Natural killer cell (primary cell): ENCODE measurements around the gene MGAT5B. TPM values are rescaled to one million over a fixed set of nuclear protein-coding genes. Genes with fewer than 3 reads are reported as not detected.

Source experiments
- ATAC-seq, 3 donors: fragments of 150-1000 bp in 2 of 3; fragments of 200-7000 bp in 1 of 3; cut with Tn5 transposase; 1 replicate in 1 of 3; 2 replicates in 2 of 3; pipeline ENCODE4 v1.10.0; 2021; ENCODE audit warnings: mild to moderate bottlenecking in 2 of 3, moderate library complexity in 2 of 3
- DNase-seq, 2 donors: peaks; one replicate each; pipeline versions ENCODE4 v3.0.0 to v3.0.0-alpha.2; 2013 to 2021; ENCODE audit warnings: mixed read lengths in 1 of 2
- H3K27ac ChIP-seq: one replicate; pipeline ENCODE4 v1.5.1; 2013; ENCODE audit warnings: mild to moderate bottlenecking, low read length
- H3K27me3 ChIP-seq: one replicate; pipeline ENCODE4 v1.6.1; 2013; ENCODE audit warnings: low read length; ENCODE audit not compliant: control insufficient read depth, insufficient read depth
- H3K36me3 ChIP-seq: one replicate; pipeline ENCODE4 v1.6.1; 2013; ENCODE audit warnings: low read length; ENCODE audit not compliant: control insufficient read depth, insufficient read depth
- H3K4me1 ChIP-seq: one replicate; pipeline ENCODE4 v1.6.1; 2013; ENCODE audit warnings: low read length; ENCODE audit not compliant: control insufficient read depth, insufficient read depth
- H3K4me3 ChIP-seq: one replicate; pipeline ENCODE4 v1.5.1; 2013; ENCODE audit warnings: low read length
- H3K9me3 ChIP-seq: one replicate; pipeline ENCODE4 v1.6.1; 2013; ENCODE audit warnings: low read length; ENCODE audit not compliant: control insufficient read depth, insufficient read depth
- H3K27ac Mint-ChIP-seq, 2 donors: one replicate each; pipeline ENCODE4 v1.8.0; 2022; ENCODE audit warnings: mild to moderate bottlenecking in 2 of 2, mixed read lengths in 2 of 2, moderate library complexity in 1 of 2
- H3K27me3 Mint-ChIP-seq, 2 donors: one replicate each; pipeline ENCODE4 v1.8.0; 2022; ENCODE audit warnings: low read depth in 2 of 2, mixed read lengths in 2 of 2
- H3K36me3 Mint-ChIP-seq: one replicate; pipeline ENCODE4 v1.8.0; 2022; ENCODE audit warnings: mixed read lengths
- H3K4me1 Mint-ChIP-seq, 2 donors: one replicate each; pipeline ENCODE4 v1.8.0; 2022; ENCODE audit warnings: mixed read lengths in 2 of 2
- H3K4me3 Mint-ChIP-seq: one replicate; pipeline ENCODE4 v1.8.0; 2022; ENCODE audit warnings: mild to moderate bottlenecking, moderate library complexity, mixed read lengths
- H3K9me3 Mint-ChIP-seq, 2 donors: one replicate each; pipeline ENCODE4 v1.8.0; 2022; ENCODE audit warnings: mixed read lengths in 2 of 2
- CTCF ChIP-seq: fragments of 200-600 bp; IDR thresholded peaks from one replicate; pipeline ENCODE4 v1.8.0; 2022; ENCODE audit warnings: antibody characterized with exemption
- WGBS: methylation state at CpG from one replicate; pipeline ENCODE4 v1.1.7; 2013; ENCODE audit warnings: missing lambda C conversion rate; ENCODE audit not compliant: insufficient coverage; 5-methylcytosine and 5-hydroxymethylcytosine counted together
- intact Hi-C: fragments of 100-400 bp; cut with micrococcal nuclease; formaldehyde crosslinking; loops from one replicate; pipeline ENCODE4 v1.14.2; 2022
- total RNA-seq, 4 donors: library from RNA; stranded (reverse); fragments of 120-200 nt in 1 of 4; gene quantifications; one replicate each; pipeline versions ENCODE4 v1.2.3 to v1.2.4, GENCODE V29; 2013 to 2022

MGAT5B gene
- total RNA-seq, 3 donors from 2014 or later (not counting 1 experiment from before 2014, with no cell fraction given) = not detected

DNA sequence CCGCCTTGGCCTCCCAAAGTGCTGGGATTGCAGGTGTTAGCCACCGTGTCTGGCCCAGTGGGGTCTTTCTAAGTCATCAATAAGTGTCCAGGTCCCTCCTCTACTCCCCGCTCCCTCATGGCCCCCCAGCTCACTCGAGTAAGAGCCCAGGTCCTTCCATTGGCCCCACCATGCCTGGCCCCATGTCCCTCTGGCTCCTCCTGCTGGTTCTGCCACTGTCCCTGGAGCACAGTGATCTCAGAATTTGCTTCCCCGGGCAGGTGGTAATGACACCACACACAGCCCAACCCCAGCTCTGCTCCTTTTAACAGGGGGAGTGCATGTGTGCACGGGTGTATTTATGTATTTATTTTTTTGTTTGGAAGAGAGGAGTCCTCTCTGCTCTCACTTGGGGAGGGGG lies 19.6 kb downstream of the MGAT5B start:
- no peaks in the 10 kb centered on the region for H3K4me1 Mint-ChIP-seq
- no peaks in the 10 kb centered on the region for H3K9me3 Mint-ChIP-seq
- no peak overlapping the region for H3K27ac Mint-ChIP-seq
- no peaks in the 10 kb centered on the region for H3K27me3 ChIP-seq
- H3K36me3 ChIP-seq = no peaks in the 10 kb centered on the region
- no peaks in the 10 kb centered on the region for H3K4me1 ChIP-seq
- H3K4me3 Mint-ChIP-seq = no peak overlapping the region
- DNase-seq (no peak), ATAC-seq (no peak)
- peaks cover 0 to 5% of the 10 kb centered on the region in 2 donors for H3K27me3 Mint-ChIP-seq
- H3K27ac ChIP-seq = no peak overlapping the region
- H3K36me3 Mint-ChIP-seq = no peaks in the 10 kb centered on the region
- H3K4me3 ChIP-seq = no peak overlapping the region
- 73% methylated on average over 5 of the region's 6 CpGs for WGBS
- intact Hi-C loops = no loop called here
- TF ChIP-seq CTCF = no peak
- no peaks in the 10 kb centered on the region for H3K9me3 ChIP-seq

DNA sequence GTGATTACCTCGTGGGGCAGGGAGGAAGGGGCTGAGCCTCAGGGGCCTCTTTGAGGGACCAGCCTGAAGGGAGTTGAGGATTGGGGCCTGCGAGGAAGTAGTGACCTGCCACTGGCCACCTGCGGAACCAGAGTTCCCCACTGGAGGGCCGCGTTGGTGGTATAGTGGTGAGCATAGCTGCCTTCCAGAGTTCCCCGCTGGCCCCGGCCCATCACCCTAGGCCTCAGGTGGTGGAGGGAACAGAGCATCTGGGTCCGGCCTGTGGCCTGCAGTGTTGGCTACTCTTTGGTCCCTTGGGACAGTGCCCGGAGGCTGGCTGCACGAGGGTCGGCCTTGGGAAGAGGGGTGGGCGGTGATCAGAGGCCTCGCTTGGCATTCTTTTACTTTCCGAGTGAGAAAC lies 20.5 kb downstream of the MGAT5B start:
- 89% methylated on average over 14 of the region's 14 CpGs for WGBS
- intact Hi-C loops = no loop called here
- no peaks in the 10 kb centered on the region for H3K4me1 ChIP-seq

GRCh38 chr17:76889323-76889722 lies 21.1 kb downstream of the MGAT5B start:
- DNase-seq (no peak), ATAC-seq (no peak)
- H3K27ac Mint-ChIP-seq = no peak overlapping the region
- H3K27ac ChIP-seq = no peak overlapping the region
- intact Hi-C loops = no loop called here
- no peak for TF ChIP-seq CTCF
- WGBS = 95% methylated on average over 4 of the region's 5 CpGs
- H3K36me3 Mint-ChIP-seq = no peaks in the 10 kb centered on the region
- no peaks in the 10 kb centered on the region for H3K9me3 ChIP-seq
- H3K4me3 ChIP-seq = no peak overlapping the region
- H3K4me3 Mint-ChIP-seq = no peak overlapping the region
- no peaks in the 10 kb centered on the region for H3K27me3 ChIP-seq
- H3K9me3 Mint-ChIP-seq = no peaks in the 10 kb centered on the region
- no peaks in the 10 kb centered on the region for H3K4me1 Mint-ChIP-seq
- H3K36me3 ChIP-seq = no peaks in the 10 kb centered on the region
- H3K27me3 Mint-ChIP-seq = peaks cover 0 to 5% of the 10 kb centered on the region in 2 donors
- H3K4me1 ChIP-seq = no peaks in the 10 kb centered on the region

More for the DNA sequence above, 20.5 kb downstream of the MGAT5B start:
- no peak overlapping the region for H3K27ac Mint-ChIP-seq
- no peak overlapping the region for H3K4me3 Mint-ChIP-seq
- ATAC-seq (no peak), DNase-seq (no peak)
- H3K27me3 Mint-ChIP-seq = peaks cover 0 to 5% of the 10 kb centered on the region in 2 donors
- no peaks in the 10 kb centered on the region for H3K36me3 Mint-ChIP-seq
- H3K9me3 Mint-ChIP-seq = no peaks in the 10 kb centered on the region
- H3K4me1 Mint-ChIP-seq = no peaks in the 10 kb centered on the region
- no peaks in the 10 kb centered on the region for H3K36me3 ChIP-seq
- H3K9me3 ChIP-seq = no peaks in the 10 kb centered on the region
- no peak overlapping the region for H3K27ac ChIP-seq
- no peak overlapping the region for H3K4me3 ChIP-seq
- no peak for TF ChIP-seq CTCF
- H3K27me3 ChIP-seq = no peaks in the 10 kb centered on the region

DNA sequence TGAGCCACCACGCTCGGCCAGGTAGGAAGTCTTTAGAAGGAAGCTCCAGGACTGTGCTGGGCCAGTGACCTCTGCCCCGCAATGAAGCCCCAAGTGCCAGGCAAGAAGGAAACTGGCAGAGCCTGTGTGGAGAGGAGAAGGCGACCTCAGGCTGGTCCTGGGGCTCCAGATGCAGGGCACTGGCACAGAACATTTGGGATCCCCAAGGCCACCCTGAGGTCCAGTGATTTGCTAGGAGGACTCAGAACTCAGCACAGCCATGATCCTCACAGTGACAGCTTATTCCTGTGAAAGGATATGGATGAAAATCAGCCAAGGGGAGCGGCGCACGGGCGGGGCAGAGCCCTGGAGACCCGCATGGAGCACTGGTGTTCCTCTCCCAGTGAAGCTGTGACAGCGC lies 24.1 kb downstream of the MGAT5B start:
- Mint-ChIP-seq H3K27me3 (peaks cover 0 to 5% of the 10 kb centered on the region in 2 donors), H3K9me3 (no peaks in the 10 kb centered on the region), H3K36me3 (no peaks in the 10 kb centered on the region), H3K4me1 (no peaks in the 10 kb centered on the region), H3K27ac (no peak overlapping the region), H3K4me3 (no peak overlapping the region)
- Histone ChIP-seq H3K9me3 (no peaks in the 10 kb centered on the region), H3K36me3 (no peaks in the 10 kb centered on the region), H3K4me1 (no peaks in the 10 kb centered on the region), H3K4me3 (no peak overlapping the region), H3K27ac (no peak overlapping the region), H3K27me3 (no peaks in the 10 kb centered on the region)
- no peak for TF ChIP-seq CTCF
- DNase-seq (no peak), ATAC-seq (no peak)
- intact Hi-C loops = no loop called here
- WGBS = 96% methylated on average over 10 of the region's 10 CpGs
